ENCODE results near the gene DCTN2.

DCTN2 gene

GRCh38 chr12:57518176-57518919, 28.6 kb downstream of the DCTN2 start:
- TF ChIP-seq CTCF (IDR thresholded peaks at IDR 0.05), result no peak

GRCh38 chr12:57517187-57517586, 29.8 kb downstream of the DCTN2 start:
- no peak for TF ChIP-seq CTCF (IDR thresholded peaks at IDR 0.05)

- no peak for TF ChIP-seq CTCF (IDR thresholded peaks at IDR 0.05)
These were observed 30.3 kb downstream of the DCTN2 start for GRCh38 chr12:57516617-57517153.

- TF ChIP-seq CTCF (IDR thresholded peaks at IDR 0.05), result no peak
These were observed 31.0 kb downstream of the DCTN2 start for GRCh38 chr12:57515934-57516541.

- TF ChIP-seq CTCF (IDR thresholded peaks at IDR 0.05), result no peak
These were observed 31.5 kb downstream of the DCTN2 start for GRCh38 chr12:57515408-57515933.

- no peak for TF ChIP-seq CTCF (IDR thresholded peaks at IDR 0.05)
These were observed 32.1 kb downstream of the DCTN2 start for GRCh38 chr12:57514720-57515407.

- TF ChIP-seq CTCF (IDR thresholded peaks at IDR 0.05), result no peak
These were observed 33.7 kb downstream of the DCTN2 start for GRCh38 chr12:57513266-57513665.
